Glomerular visceral epithelial cell (primary cell): ENCODE results near the gene PMS2.
"Not testable (repeated sequence)": the region's sequence is repeated elsewhere in the genome, so short reads cannot be mapped to it uniquely, and the experiment has no call there.

Experiments
- DNase-seq: peaks from one replicate; pipeline ENCODE4 v3.0.0-alpha.2; 2016; ENCODE audit errors: extremely low spot score

Gene PMS2

GRCh38 chr7:5924180-5924579 lies 84.7 kb downstream of the PMS2 start:
- DNase-seq = not testable (repeated sequence)
